ENCODE data around the gene MT3.

Gene MT3

DNA sequence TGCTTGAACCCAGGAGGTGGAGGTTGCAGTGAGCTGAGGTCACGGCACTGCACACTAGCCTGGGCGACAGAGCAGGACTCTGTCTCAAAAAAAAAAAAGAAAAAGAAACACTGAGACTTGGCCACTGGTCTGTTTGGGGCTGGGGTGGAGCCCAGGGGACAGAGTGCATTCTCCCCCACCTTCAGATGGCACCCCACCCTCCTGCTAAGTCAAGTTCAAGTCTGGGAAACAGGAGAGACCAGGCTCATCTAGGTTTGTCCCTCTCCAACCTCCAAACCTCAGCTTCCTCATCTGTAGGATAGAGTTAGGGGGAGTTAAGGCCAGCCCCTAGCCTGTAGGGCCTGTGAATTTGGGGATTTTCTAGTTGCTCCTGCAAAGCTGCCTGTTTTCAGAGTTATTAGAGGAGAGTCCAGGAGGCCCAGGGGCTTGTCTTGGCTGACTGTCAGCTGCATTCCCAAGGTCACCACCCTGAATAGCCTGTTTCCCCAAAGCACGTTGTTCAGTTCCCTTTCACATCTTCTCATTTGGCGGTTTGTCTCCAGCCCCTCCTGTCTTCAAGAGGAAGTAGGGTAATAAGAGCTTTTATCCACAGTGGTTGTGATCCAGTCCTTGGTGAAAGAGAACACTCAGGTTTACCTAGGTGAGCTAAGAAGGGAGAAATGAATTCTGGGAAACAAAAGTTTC is 2.2 kb downstream of the MT3 start (continued):
- no peak for TF ChIP-seq TSHZ2 (CRISPR knock-in tag; IDR thresholded peaks at IDR 0.05)
- no peak for TF ChIP-seq TOX (CRISPR knock-in tag; IDR thresholded peaks at IDR 0.05; ENCODE audit: borderline replicate concordance)
- TF ChIP-seq ESRRG (CRISPR knock-in tag; IDR thresholded peaks at IDR 0.05) = no peak
- TF ChIP-seq GLIS3 (CRISPR knock-in tag; IDR thresholded peaks at IDR 0.05) = no peak
- no peak for TF ChIP-seq ZNF8 (CRISPR knock-in tag; IDR thresholded peaks at IDR 0.05)

DNA sequence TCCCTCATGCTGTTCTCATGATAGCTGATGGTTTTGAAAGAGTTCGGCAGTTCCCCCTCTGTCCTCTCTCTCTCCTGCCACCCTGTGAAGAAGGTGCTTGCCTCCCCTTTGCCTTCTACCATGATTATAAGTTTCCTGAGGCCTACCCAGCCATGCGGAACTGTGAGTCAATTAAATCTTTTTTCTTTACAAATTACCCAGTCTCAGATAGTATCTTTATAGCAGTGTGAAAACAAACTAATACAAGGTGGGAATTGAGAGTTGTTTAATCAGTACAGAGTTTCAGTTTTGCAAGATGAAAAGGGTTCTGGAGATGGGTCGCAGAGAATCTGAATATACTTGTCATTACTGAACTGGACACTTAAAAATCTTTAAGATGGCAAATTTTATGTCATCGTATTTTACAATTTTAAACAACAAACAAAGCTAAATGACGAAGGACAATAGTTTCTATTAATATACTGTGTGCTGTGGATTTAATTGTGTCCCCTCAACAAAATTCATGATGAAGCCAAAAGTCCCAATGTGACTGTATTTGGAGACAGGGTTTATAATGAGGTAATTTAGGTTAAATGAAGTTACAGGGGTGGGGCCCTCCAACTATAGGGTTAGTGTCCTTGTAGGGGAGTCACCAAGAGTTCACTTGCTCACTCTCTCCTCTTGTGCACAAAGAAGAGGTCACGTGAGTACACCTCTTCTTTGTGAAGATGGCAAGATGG is 4.4 kb downstream of the MT3 start:
- no peak for ATAC-seq
- TF ChIP-seq TOX (CRISPR knock-in tag; IDR thresholded peaks at IDR 0.05; ENCODE audit: borderline replicate concordance) = no peak
- TF ChIP-seq ZNF565 (CRISPR knock-in tag; conservative IDR thresholded peaks at IDR 0.05; ENCODE audit: low read depth) = no peak
- no peak for TF ChIP-seq TSHZ2 (CRISPR knock-in tag; IDR thresholded peaks at IDR 0.05)
- no peak for TF ChIP-seq GLIS3 (CRISPR knock-in tag; IDR thresholded peaks at IDR 0.05)
- TF ChIP-seq, protein P1, sequence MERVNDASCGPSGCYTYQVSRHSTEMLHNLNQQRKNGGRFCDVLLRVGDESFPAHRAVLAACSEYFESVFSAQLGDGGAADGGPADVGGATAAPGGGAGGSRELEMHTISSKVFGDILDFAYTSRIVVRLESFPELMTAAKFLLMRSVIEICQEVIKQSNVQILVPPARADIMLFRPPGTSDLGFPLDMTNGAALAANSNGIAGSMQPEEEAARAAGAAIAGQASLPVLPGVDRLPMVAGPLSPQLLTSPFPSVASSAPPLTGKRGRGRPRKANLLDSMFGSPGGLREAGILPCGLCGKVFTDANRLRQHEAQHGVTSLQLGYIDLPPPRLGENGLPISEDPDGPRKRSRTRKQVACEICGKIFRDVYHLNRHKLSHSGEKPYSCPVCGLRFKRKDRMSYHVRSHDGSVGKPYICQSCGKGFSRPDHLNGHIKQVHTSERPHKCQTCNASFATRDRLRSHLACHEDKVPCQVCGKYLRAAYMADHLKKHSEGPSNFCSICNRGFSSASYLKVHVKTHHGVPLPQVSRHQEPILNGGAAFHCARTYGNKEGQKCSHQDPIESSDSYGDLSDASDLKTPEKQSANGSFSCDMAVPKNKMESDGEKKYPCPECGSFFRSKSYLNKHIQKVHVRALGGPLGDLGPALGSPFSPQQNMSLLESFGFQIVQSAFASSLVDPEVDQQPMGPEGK (CRISPR knock-in tag; IDR thresholded peaks at IDR 0.05; ENCODE audit: borderline replicate concordance) = no peak
- TF ChIP-seq POU6F1 (CRISPR knock-in tag; IDR thresholded peaks at IDR 0.05; ENCODE audit: borderline replicate concordance, low read depth) = no peak
- no peak for TF ChIP-seq ARNTL (CRISPR knock-in tag; IDR thresholded peaks at IDR 0.05; ENCODE audit: borderline replicate concordance, low read depth)
- no peak for TF ChIP-seq ZNF70 (CRISPR knock-in tag; IDR thresholded peaks at IDR 0.05)
- no peak for TF ChIP-seq PPARA (CRISPR knock-in tag; IDR thresholded peaks at IDR 0.05; ENCODE audit: borderline replicate concordance)
- no peak for TF ChIP-seq ESRRG (CRISPR knock-in tag; IDR thresholded peaks at IDR 0.05)
- no peak for TF ChIP-seq ZC3H10 (CRISPR knock-in tag; IDR thresholded peaks at IDR 0.05)
- TF ChIP-seq ZNF8 (CRISPR knock-in tag; IDR thresholded peaks at IDR 0.05) = no peak
- TF ChIP-seq BACH2 (CRISPR knock-in tag; IDR thresholded peaks at IDR 0.05; ENCODE audit: borderline replicate concordance) = no peak

GRCh38 chr16:56594292-56594619 is 4.9 kb downstream of the MT3 start:
- ATAC-seq = no peak
- TF ChIP-seq CSRNP3 (CRISPR knock-in tag; IDR thresholded peaks at IDR 0.05) (no peak), PPARA (CRISPR knock-in tag; IDR thresholded peaks at IDR 0.05; ENCODE audit: borderline replicate concordance) (no peak), RARB (CRISPR knock-in tag; IDR thresholded peaks at IDR 0.05) (no peak), TSHZ2 (CRISPR knock-in tag; IDR thresholded peaks at IDR 0.05) (no peak), ZC3H10 (CRISPR knock-in tag; IDR thresholded peaks at IDR 0.05) (no peak), TOX (CRISPR knock-in tag; IDR thresholded peaks at IDR 0.05; ENCODE audit: borderline replicate concordance) (no peak), ZNF70 (CRISPR knock-in tag; IDR thresholded peaks at IDR 0.05) (no peak), GLIS3 (CRISPR knock-in tag; IDR thresholded peaks at IDR 0.05) (no peak), BACH2 (CRISPR knock-in tag; IDR thresholded peaks at IDR 0.05; ENCODE audit: borderline replicate concordance) (no peak), ESRRG (CRISPR knock-in tag; IDR thresholded peaks at IDR 0.05) (no peak), POU6F1 (CRISPR knock-in tag; IDR thresholded peaks at IDR 0.05; ENCODE audit: borderline replicate concordance, low read depth) (no peak)
- TF ChIP-seq, protein P2, sequence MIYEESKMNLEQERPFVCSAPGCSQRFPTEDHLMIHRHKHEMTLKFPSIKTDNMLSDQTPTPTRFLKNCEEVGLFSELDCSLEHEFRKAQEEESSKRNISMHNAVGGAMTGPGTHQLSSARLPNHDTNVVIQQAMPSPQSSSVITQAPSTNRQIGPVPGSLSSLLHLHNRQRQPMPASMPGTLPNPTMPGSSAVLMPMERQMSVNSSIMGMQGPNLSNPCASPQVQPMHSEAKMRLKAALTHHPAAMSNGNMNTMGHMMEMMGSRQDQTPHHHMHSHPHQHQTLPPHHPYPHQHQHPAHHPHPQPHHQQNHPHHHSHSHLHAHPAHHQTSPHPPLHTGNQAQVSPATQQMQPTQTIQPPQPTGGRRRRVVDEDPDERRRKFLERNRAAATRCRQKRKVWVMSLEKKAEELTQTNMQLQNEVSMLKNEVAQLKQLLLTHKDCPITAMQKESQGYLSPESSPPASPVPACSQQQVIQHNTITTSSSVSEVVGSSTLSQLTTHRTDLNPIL (CRISPR knock-in tag; IDR thresholded peaks at IDR 0.05; ENCODE audit: low read depth) = no peak

Measured in SK-N-SH treated with all-trans-retinoic acid at 6 μM for 48 hours (cell line).